Stimulated activated CD4-positive, alpha-beta T cell treated with anti-CD3 and anti-CD28 coated beads, Interleukin-1b, Interleukin-23, amount 100 ng/mL, for 1 hour (primary cell): Measurements from ENCODE around the gene STYK1.

Source experiments
- DNase-seq, 2 donors: peaks; one replicate each; pipeline ENCODE4 v3.0.0-alpha.2; 2020; ENCODE audit warnings: low read depth in 2 of 2

Gene STYK1

GRCh38 chr12:10673659-10674384, at the start of gene STYK1:
Gene STYK1 (minus strand): TSS chr12:10674052. CDS start chr12:10634618, 39,434 bp downstream.
- peak; percentile 25 to 49 for DNase-seq

GRCh38 chr12:10722905-10723746, 49.3 kb upstream of the STYK1 start, which contains the start of gene YBX3:
Gene YBX3 (minus strand): TSS chr12:10723323. CDS start chr12:10723111, 212 bp downstream.
- DNase-seq = peak in 1 of 2 donors; percentile 17

- peak in 1 of 2 donors; percentile 23 for DNase-seq
Measured at GRCh38 chr12:10722502-10722904, 48.7 kb upstream of the STYK1 start.

GRCh38 chr12:10721651-10722501, 48.0 kb upstream of the STYK1 start:
- DNase-seq = peak in 1 of 2 donors; percentile 24

- DNase-seq = no peak
Measured at GRCh38 chr12:10720974-10721650, 47.3 kb upstream of the STYK1 start.

- DNase-seq = no peak
Measured at GRCh38 chr12:10719482-10719881, 45.6 kb upstream of the STYK1 start.

- DNase-seq = no peak
Measured at GRCh38 chr12:10718279-10718821, 44.5 kb upstream of the STYK1 start.

- DNase-seq = no peak
Measured at GRCh38 chr12:10717410-10717809, 43.6 kb upstream of the STYK1 start.

GRCh38 chr12:10716704-10717315, 43.0 kb upstream of the STYK1 start:
- DNase-seq = no peak

GRCh38 chr12:10716277-10716676, 42.4 kb upstream of the STYK1 start:
- DNase-seq = no peak

- no peak for DNase-seq
Measured at GRCh38 chr12:10715491-10715890, 41.6 kb upstream of the STYK1 start.

GRCh38 chr12:10709808-10710207, 36.0 kb upstream of the STYK1 start:
- no peak for DNase-seq

GRCh38 chr12:10708862-10709261, 35.0 kb upstream of the STYK1 start:
- DNase-seq = no peak

GRCh38 chr12:10705655-10706054, 31.8 kb upstream of the STYK1 start:
- DNase-seq = no peak

- no peak for DNase-seq
Measured at GRCh38 chr12:10701843-10702242, 28.0 kb upstream of the STYK1 start.

- peak in 1 of 2 donors; percentile 27 for DNase-seq
Measured at GRCh38 chr12:10701131-10701681, 27.4 kb upstream of the STYK1 start.

GRCh38 chr12:10700581-10700980, 26.7 kb upstream of the STYK1 start:
- DNase-seq = no peak

- no peak for DNase-seq
Measured at GRCh38 chr12:10697862-10698261, 24.0 kb upstream of the STYK1 start.

- DNase-seq = no peak
Measured at GRCh38 chr12:10697156-10697555, 23.3 kb upstream of the STYK1 start.

- no peak for DNase-seq
Measured at GRCh38 chr12:10690906-10691305, 17.1 kb upstream of the STYK1 start.
